Thoracic aorta (tissue), 2 donors: Measurements from ENCODE around the gene PIK3CA. TPM values are rescaled to one million over a fixed set of nuclear protein-coding genes. Genes with fewer than 3 reads are reported as not detected.

Source experiments
- ATAC-seq: fragments of 150-250 bp; one replicate; pipeline ENCODE4 v1.8.0; 2017; ENCODE audit warnings: low read depth; ENCODE audit not compliant: insufficient number of reproducible peaks, low FRiP score
- DNase-seq: peaks from one replicate; pipeline ENCODE4 v3.0.0-alpha.2; 2020; ENCODE audit warnings: low spot score
- H3K27ac ChIP-seq, 2 donors: fragments of 200-600 bp; sonication (generic); 1 replicate in 1 of 2; 2 replicates in 1 of 2; pipeline ENCODE4 v1.5.1; 2016; ENCODE audit warnings: mild to moderate bottlenecking in 2 of 2, moderate library complexity in 2 of 2
- H3K27me3 ChIP-seq: fragments of 200-600 bp; sonication (generic); replicated peaks from 2 replicates; pipeline ENCODE4 v1.6.0; 2016; ENCODE audit warnings: mild to moderate bottlenecking; ENCODE audit not compliant: insufficient read depth
- H3K36me3 ChIP-seq: fragments of 200-600 bp; sonication (generic); one replicate; pipeline ENCODE4 v1.5.1; 2016
- H3K4me1 ChIP-seq, 2 donors: fragments of 200-600 bp; sonication (generic); 1 replicate in 1 of 2; 2 replicates in 1 of 2; pipeline versions ENCODE4 v1.5.1 to v1.6.0; 2016; ENCODE audit warnings: low read depth in 2 of 2, mild to moderate bottlenecking in 1 of 2; ENCODE audit not compliant: control insufficient read depth in 1 of 2
- H3K4me3 ChIP-seq: fragments of 200-600 bp; sonication (generic); 2 replicates; pipeline ENCODE4 v1.5.1; 2016; ENCODE audit warnings: mild to moderate bottlenecking
- H3K9me3 ChIP-seq: fragments of 200-600 bp; sonication (generic); 2 replicates; pipeline ENCODE4 v1.5.1; 2016
- total RNA-seq, 2 donors: library from RNA; depleted of rRNA; stranded (reverse); fragments of >200 nt; gene quantifications; one replicate each; pipeline versions ENCODE4 v1.1.0 to v1.2.3, GENCODE V29; 2016
- TF ChIP-seq, protein P1 (sequence below): fragments of 200-600 bp; sonication (generic); IDR thresholded peaks from one replicate; pipeline ENCODE4 v1.5.1; 2019; ENCODE audit warnings: antibody characterized with exemption

PIK3CA gene
- total RNA-seq, 2 donors from 2014 or later = 33.9 to 39.5 TPM

DNA sequence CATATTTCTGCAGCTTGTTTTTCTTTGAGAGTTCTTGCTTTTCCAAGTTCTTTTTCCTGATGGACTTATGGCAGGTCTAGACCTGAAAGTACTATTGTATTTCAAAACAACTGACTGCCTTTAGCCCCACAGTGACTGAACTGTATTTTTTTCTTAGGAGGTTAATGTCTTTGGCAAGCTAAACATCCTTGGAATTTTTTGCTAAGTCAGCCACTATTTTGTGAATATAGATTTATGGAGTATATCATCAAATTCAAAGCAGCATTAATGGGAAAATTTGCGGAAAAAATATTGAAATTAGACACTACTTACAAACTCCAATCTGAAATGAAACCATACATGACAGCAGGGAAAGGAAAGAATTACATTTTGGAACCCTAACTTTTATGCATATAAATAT, 8.6 kb downstream of the PIK3CA start:
- no peaks in the 10 kb centered on the region for H3K36me3 ChIP-seq
- H3K27ac ChIP-seq = no peak overlapping the region
- H3K27me3 ChIP-seq = no peaks in the 10 kb centered on the region
- TF ChIP-seq, protein P1, sequence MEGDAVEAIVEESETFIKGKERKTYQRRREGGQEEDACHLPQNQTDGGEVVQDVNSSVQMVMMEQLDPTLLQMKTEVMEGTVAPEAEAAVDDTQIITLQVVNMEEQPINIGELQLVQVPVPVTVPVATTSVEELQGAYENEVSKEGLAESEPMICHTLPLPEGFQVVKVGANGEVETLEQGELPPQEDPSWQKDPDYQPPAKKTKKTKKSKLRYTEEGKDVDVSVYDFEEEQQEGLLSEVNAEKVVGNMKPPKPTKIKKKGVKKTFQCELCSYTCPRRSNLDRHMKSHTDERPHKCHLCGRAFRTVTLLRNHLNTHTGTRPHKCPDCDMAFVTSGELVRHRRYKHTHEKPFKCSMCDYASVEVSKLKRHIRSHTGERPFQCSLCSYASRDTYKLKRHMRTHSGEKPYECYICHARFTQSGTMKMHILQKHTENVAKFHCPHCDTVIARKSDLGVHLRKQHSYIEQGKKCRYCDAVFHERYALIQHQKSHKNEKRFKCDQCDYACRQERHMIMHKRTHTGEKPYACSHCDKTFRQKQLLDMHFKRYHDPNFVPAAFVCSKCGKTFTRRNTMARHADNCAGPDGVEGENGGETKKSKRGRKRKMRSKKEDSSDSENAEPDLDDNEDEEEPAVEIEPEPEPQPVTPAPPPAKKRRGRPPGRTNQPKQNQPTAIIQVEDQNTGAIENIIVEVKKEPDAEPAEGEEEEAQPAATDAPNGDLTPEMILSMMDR = no peak
- DNase-seq (no peak), ATAC-seq (no peak)
- H3K4me3 ChIP-seq = no peak overlapping the region
- no peaks in the 10 kb centered on the region for H3K9me3 ChIP-seq
- peaks cover 15 to 34% of the 10 kb centered on the region in 2 donors for H3K4me1 ChIP-seq

DNA sequence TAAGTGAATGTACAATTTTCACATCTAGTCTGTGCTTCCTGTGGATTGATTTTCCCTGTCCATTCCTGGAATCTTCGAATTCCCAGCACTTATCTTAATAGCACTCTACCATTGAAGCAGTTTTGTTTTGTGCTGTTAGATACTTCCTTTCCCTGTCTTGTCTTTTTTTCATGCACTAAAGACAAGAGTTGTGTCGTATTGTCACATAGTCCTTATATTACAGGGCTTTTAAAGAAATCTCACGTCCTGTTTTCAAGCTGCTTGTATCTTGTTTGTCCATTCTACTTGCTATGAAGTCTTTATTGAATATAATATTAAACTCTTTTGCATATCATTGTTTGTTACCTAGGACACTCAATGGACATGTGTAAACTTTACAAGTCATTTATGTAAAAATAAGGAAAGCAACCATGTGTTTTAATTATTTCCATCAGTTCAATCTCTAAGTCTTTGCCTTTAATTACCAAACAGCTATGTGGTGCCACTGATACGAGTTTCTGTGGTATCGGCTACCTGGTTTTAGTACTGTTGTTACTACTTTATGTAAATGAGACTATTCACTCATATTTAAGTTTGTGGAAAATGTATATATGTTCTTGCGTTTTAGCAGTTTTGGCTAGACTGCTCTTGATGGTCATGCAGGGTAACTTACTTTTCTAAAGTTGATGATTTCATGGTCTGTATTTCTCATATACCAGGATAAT, 10.3 kb downstream of the PIK3CA start:
- DNase-seq = no peak
- Histone ChIP-seq H3K4me3 (no peak overlapping the region), H3K9me3 (no peaks in the 10 kb centered on the region), H3K4me1 (peaks cover 15 to 29% of the 10 kb centered on the region in 2 donors), H3K36me3 (no peaks in the 10 kb centered on the region), H3K27ac (no peak overlapping the region), H3K27me3 (no peaks in the 10 kb centered on the region)
- TF ChIP-seq, protein P1 = no peak
- ATAC-seq = no peak

DNA sequence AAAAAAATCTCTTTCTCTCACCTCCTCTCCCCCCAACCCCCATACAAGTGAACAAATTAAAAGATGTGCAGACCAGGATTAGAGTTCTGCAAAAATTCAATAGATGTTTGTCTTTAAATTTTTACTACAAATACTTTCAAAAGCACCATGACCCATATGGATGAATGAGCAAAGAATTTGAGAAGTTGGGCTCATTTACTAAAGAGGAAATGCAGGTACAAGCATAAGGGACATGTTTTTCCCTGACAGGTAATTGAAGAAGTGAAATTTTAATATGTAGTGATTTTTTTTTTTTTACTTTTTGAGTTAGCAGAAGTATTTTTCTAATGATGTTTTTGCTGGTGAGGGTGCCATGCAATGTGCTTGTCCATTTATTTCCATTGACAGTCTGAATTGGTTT, 15.3 kb downstream of the PIK3CA start:
- DNase-seq (no peak), ATAC-seq (no peak)
- Histone ChIP-seq H3K9me3 (no peaks in the 10 kb centered on the region), H3K27ac (no peak overlapping the region), H3K27me3 (no peaks in the 10 kb centered on the region), H3K36me3 (no peaks in the 10 kb centered on the region), H3K4me1 (peaks cover 3 to 16% of the 10 kb centered on the region in 2 donors), H3K4me3 (no peak overlapping the region)
- TF ChIP-seq, protein P1 = no peak

DNA sequence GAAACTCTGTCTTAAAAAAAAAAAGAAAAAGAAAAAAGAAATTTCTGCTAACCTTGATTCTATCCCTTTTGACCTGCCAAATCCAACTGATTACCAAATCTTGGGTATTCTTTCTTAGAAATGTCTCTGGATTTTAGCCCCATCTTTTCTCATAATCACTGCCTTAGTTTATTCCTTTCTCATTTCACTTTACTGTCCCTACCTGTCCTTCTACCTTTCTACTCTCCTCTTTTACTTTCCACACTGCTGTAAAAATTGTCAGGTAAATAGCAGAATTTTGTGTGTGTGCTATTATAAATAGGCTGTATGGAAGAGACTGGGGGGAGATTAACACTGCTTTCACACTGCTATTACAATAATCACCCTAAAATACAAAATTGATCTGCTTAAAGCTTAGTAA, 16.7 kb downstream of the PIK3CA start:
- Histone ChIP-seq H3K27ac (no peak overlapping the region), H3K4me1 (peaks cover 3 to 8% of the 10 kb centered on the region in 2 donors), H3K9me3 (no peaks in the 10 kb centered on the region), H3K36me3 (no peaks in the 10 kb centered on the region), H3K4me3 (no peak overlapping the region), H3K27me3 (no peaks in the 10 kb centered on the region)
- no peak for DNase-seq
- TF ChIP-seq, protein P1 = no peak
- no peak for ATAC-seq

DNA sequence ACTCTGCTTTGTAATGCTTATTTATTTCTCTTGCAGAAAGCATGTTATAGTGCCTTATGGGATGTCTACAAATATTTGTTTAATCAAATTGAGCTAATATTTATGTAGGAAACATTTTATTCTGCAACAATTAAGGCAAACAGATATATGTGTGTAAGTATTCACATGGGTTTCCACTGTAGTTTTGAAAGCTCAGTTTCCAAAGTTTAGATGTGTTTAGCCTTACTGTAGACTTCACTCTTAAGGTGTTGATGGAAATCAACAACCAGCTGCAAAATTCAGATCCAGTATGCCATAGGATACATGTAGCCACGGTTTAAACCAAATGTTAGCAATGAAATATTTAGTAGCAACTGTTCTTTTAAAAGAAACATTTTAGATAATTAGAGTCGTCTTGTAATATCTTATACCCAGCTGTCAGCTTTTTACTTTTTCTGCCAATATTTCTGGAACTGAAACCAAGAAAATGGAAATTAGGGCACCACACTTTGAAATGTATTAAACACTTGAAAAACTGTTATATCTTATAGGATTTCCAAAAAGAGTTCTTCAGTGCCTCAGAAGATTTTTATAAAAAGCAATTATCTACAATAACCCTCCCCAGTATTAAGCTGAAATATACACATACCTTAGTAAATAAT, 18.5 kb downstream of the PIK3CA start:
- Histone ChIP-seq H3K27me3 (no peaks in the 10 kb centered on the region), H3K9me3 (peaks cover 2% of the 10 kb centered on the region), H3K27ac (no peak overlapping the region), H3K4me1 (peaks cover 0 to 8% of the 10 kb centered on the region in 2 donors), H3K36me3 (no peaks in the 10 kb centered on the region), H3K4me3 (no peak overlapping the region)
- ATAC-seq (no peak), DNase-seq (no peak)
- TF ChIP-seq, protein P1 = no peak
